IPS-15b (cell line): ENCODE data around the gene PPOX.

Experiments
- H3K27me3 ChIP-seq: one replicate; pipeline ENCODE4 v1.6.1; 2013; ENCODE audit warnings: low read length; ENCODE audit not compliant: control insufficient read depth, insufficient read depth
- H3K36me3 ChIP-seq: one replicate; pipeline ENCODE4 v1.6.1; 2013; ENCODE audit warnings: low read length; ENCODE audit not compliant: control insufficient read depth, insufficient read depth
- H3K4me1 ChIP-seq: one replicate; pipeline ENCODE4 v1.6.1; 2013; ENCODE audit warnings: mild to moderate bottlenecking, low read length; ENCODE audit not compliant: control insufficient read depth, insufficient read depth
- H3K4me3 ChIP-seq: one replicate; pipeline ENCODE4 v1.5.1; 2013; ENCODE audit warnings: low read depth, low read length
- H3K9ac ChIP-seq: one replicate; pipeline ENCODE4 v1.6.1; 2013; ENCODE audit warnings: low read depth, mild to moderate bottlenecking, low read length
- H3K9me3 ChIP-seq: one replicate; pipeline ENCODE4 v1.6.1; 2013; ENCODE audit warnings: mild to moderate bottlenecking, low read length; ENCODE audit not compliant: control insufficient read depth, insufficient read depth

Gene PPOX

DNA sequence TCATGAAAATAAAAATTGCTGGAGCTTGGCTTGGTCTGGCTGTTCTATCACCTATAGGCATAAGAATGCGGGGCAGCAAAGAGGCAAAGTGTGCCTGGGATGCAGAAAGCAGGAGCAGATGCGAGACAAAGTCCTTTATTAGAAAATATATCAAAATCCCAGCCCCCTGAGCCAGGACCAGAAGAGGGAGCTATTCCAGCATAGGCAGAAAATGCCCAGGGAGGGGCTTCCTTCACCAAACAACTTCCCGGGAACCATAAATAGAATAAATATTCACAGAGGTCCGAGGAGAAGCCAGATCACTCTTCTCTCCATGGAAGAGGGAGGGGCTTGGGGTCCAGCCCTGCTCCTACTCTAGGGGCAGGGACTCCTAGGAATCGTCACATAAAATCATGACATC lies 5.0 kb downstream of the PPOX start:
- peaks cover 37% of the 10 kb centered on the region for H3K36me3 ChIP-seq
- H3K9ac ChIP-seq, result no peak overlapping the region
- H3K27me3 ChIP-seq, result no peaks in the 10 kb centered on the region
- no peaks in the 10 kb centered on the region for H3K9me3 ChIP-seq
- H3K4me1 ChIP-seq, result no peaks in the 10 kb centered on the region
- no peak overlapping the region for H3K4me3 ChIP-seq

DNA sequence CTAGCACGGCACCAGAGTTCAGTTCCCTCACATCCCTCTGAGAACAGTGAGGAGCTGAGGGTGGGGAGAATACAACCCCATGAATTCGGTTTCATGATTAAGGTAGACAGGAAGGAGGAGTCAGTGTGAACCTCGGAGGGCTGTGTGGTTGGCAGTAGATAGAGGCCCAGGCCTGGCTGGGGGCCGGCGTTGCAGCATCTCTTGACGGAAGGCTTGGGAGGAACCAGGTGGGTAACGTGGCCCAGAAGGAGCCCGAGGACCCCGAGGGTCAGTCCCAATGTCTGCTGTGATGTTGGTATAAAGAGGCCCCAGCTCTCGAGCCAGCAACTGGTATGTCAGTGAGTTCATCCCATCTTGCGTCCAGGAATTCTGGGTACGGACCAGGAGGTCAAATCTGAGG lies 5.5 kb downstream of the PPOX start:
- Histone ChIP-seq H3K9me3 (no peaks in the 10 kb centered on the region), H3K9ac (no peak overlapping the region), H3K27me3 (no peaks in the 10 kb centered on the region), H3K36me3 (peaks cover 37% of the 10 kb centered on the region), H3K4me1 (no peaks in the 10 kb centered on the region), H3K4me3 (no peak overlapping the region)

DNA sequence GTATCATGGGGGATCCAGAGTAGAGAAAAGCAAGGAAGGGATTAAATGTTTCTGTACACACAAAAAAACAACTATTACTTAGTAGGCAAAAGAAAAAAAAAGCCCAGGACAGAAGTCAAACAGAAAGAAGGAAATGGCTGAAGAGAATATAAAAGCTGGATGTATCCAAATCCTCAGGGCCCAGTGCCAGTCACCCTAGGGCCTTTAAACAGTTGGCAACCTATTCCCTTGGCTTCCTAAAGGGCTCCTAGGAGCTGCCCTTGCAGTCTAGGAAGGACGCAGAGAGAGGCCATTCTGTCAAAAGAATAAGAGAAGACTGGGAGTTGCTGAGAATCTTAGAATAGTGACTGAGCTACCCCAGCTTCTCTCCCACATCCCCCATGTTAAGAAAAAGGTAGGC lies 6.1 kb downstream of the PPOX start:
- peaks cover 37% of the 10 kb centered on the region for H3K36me3 ChIP-seq
- no peak overlapping the region for H3K9ac ChIP-seq
- H3K4me1 ChIP-seq, result no peaks in the 10 kb centered on the region
- no peak overlapping the region for H3K4me3 ChIP-seq
- no peaks in the 10 kb centered on the region for H3K27me3 ChIP-seq
- no peaks in the 10 kb centered on the region for H3K9me3 ChIP-seq

DNA sequence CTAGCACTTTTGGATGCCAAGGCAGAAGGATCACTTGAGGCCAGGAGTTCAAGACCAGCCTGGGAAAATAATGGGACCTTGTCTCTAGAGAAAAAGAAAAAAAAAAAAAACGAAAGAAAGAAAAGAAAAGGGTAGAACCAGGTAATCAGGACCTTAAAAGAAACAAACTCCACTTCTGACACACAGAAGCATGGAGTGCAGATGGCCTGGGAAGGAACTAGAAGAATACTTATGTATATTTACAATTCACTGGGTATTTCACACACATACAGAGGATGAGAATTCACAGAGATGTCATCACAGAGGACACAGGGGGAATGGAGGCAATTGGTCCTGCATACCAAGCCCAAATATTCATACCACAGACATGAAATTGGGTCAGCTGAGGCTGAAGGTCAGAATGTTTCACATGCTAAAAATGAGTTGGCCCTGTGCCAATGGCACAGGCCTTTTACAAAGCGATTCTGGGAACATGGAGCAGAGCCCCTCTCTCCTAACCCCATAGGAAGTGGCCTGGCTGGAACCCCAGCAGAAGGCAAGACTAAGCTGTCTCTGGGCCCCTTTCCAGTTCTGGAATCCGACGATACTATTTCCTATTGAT lies 6.7 kb downstream of the PPOX start:
- peaks cover 37% of the 10 kb centered on the region for H3K36me3 ChIP-seq

DNA sequence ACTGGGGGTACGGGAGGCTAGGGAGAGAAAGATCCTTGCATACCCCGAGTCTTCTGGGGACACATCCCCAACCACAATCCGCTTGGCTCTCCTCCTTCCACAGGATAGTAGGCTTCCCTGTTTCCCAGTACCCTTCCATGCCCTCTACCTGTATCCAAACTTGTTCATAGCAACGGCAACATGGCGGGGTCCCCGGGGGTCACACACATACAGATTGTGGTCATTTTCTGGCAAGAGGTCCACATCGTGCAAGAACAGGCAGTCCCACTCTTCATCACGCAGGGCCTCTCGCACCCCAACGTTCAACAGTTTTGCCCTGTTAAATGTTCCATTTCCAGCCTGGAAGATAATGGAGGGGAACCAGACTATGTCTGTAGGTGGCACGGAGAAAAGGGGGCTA lies 7.5 kb downstream of the PPOX start:
- H3K27me3 ChIP-seq, result no peaks in the 10 kb centered on the region
- no peak overlapping the region for H3K4me3 ChIP-seq
- no peaks in the 10 kb centered on the region for H3K9me3 ChIP-seq
- H3K9ac ChIP-seq, result no peak overlapping the region
- peaks cover 4% of the 10 kb centered on the region for H3K4me1 ChIP-seq
- H3K36me3 ChIP-seq, result peaks cover 37% of the 10 kb centered on the region

More for the DNA sequence above, 6.7 kb downstream of the PPOX start:
- no peaks in the 10 kb centered on the region for H3K9me3 ChIP-seq
- no peak overlapping the region for H3K4me3 ChIP-seq
- no peak overlapping the region for H3K9ac ChIP-seq
- H3K4me1 ChIP-seq, result no peaks in the 10 kb centered on the region
- H3K27me3 ChIP-seq, result no peaks in the 10 kb centered on the region

DNA sequence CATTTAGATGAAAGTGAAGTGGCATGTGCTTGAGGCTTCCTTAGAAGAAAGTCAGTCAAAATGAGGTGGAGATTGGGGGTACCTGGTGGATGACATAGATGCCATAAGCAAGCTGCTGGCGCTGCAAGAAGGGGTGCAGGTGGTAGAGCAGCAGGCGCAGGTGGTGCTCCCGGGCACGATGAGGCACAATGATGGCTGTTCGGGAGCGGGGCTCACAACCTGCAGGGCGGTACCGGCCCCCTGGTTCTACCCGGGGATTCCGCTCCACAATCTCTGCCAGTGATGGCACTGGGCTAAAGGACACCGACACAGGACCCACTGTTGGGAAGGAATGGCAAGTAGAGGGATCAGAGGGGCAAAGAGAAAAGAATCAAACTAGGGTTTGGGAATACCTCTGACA lies 8.7 kb downstream of the PPOX start:
- Histone ChIP-seq H3K36me3 (peaks cover 29% of the 10 kb centered on the region), H3K9ac (no peak overlapping the region), H3K9me3 (no peaks in the 10 kb centered on the region), H3K4me3 (no peak overlapping the region), H3K27me3 (no peaks in the 10 kb centered on the region), H3K4me1 (peaks cover 4% of the 10 kb centered on the region)

DNA sequence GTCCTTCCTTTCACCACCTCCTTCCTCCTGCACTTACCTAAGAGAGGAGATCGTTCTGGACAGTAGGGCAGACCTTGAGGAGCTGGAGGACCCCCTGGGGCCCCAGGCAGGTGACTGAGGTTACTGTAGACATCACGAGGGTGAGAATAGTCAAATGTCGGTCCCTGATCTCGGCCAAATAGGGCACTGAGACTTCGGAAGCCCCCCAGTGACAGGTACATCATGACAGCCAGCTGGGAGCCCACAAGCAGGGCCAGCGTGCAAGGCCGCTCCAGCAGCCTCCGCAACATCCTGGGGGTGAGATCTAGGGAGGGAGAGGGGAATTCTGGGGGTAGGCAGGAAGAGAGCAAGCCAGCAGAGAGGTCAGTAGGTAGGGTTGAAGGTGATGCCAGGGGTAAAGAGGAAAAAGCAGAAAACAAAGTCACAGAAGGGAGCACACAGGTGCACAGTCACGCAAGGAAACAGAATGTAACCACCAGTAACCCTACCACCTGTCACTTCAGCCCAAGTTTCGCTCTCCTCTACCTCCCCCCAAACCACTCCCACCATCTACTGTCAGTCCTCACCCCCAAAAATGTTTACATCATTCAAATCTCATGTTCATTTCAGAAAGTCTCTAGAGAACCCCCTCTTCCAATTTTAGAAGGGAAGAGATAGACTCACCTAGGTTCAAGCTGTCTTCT lies 9.7 kb downstream of the PPOX start:
- peaks cover 23% of the 10 kb centered on the region for H3K36me3 ChIP-seq
- H3K9ac ChIP-seq, result no peak overlapping the region
- no peaks in the 10 kb centered on the region for H3K27me3 ChIP-seq
- no peaks in the 10 kb centered on the region for H3K9me3 ChIP-seq
- peaks cover 4% of the 10 kb centered on the region for H3K4me1 ChIP-seq
- H3K4me3 ChIP-seq, result no peak overlapping the region

DNA sequence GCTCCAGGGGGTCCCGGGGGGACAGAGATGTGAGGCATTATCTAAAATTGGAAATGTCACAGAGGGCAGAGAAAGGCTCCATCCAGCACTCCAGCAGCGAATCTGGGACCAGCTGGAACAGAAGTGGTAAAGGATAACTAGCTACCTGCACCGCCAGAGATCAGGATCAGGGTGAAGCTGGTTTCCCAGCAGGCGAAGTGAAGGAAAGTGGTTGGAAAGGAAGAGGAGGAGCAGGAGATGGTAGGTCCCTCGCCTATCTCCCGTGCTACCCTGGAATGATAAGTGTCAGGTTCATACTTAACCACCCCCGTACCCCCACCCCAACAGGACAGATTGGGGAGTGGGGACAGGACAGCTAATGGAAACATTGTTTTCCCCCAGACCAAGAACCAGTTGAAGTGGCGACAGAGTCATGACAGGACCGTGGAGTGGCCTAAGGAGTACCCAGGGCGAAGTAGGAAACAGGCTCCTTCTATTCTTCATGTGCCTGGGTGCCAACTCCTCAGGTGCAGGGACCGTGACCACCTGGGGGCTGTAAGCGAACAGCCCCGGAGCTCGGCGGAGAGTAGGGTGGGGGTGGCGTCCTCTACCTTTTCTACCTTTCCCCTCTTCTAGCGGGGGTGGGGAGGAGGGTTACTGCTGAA lies 10.4 kb downstream of the PPOX start:
- peak overlapping the region; percentile 99 for H3K4me3 ChIP-seq
- H3K4me1 ChIP-seq, result peaks cover 4% of the 10 kb centered on the region
- H3K9ac ChIP-seq, result peak overlapping the region; percentile 89

DNA sequence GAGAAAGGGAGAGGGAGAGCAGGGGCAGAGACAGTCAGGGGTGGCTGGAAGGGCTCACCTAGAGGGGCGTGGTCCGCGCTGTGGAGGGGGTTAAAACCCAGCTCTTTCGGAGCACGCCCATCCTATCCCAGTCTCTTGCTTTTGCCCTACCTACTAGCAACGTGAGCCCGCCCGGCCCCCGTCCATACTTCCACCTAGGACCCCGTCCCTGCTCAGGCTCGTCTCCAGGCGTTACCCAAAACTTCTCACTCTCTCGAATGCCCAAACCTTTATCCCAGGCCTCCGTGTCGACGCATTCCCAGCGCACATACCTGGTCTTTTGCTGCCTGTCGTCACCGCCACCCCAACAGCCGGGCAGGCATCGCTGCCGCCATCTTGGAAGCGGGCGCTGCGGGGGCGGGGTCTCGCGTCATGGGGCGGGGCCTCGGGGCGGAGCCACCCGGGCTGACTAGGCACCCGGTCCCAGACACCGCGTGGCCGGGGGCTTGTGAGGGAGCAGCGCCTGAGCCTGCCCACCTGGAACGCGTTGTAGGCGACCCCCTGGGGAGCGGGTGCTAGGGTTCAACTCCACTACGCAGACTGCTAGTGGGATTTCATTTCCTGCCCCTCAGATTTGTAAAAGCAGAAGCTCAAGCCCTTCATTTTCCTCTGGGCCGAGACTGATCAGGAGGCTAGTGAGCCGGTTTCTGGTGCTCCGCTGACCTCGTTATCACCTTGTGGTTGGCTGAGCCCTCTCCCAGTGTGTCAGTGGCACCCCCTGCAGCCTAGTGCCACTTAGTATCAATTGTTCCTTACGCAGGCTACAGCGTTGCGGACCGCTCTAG lies 11.1 kb downstream of the PPOX start, which contains the start of gene B4GALT3:
Gene B4GALT3 (minus strand): TSS at position 396 of the 824 bp plus-strand sequence. CDS start 1,447 bp downstream, outside the sequence.
- Histone ChIP-seq H3K36me3 (peaks cover 10% of the 10 kb centered on the region), H3K9ac (peak within 1 kb of the TSS; percentile 89), H3K9me3 (no peaks in the 10 kb centered on the region), H3K4me1 (peaks cover 4% of the 10 kb centered on the region), H3K27me3 (no peaks in the 10 kb centered on the region), H3K4me3 (peak within 1 kb of the TSS; percentile 99)

More for the DNA sequence above, 10.4 kb downstream of the PPOX start:
- peaks cover 16% of the 10 kb centered on the region for H3K36me3 ChIP-seq
- no peaks in the 10 kb centered on the region for H3K27me3 ChIP-seq
- H3K9me3 ChIP-seq, result no peaks in the 10 kb centered on the region

DNA sequence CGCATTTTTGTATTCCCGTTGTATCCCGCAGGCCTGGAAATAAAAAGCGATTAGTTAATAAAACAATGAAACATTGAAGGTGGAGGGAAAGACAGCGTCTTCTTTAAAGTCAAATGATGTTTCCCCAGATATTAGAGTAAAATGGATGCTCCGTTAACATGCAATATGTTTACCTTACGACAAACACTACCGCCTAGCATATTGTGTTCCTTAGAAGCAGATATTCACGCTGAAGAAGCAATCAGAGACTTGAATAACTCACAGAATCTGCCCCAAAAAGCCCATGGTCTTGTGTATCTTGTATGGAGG lies 11.7 kb downstream of the PPOX start:
- peak overlapping the region; percentile 99 for H3K4me3 ChIP-seq
- H3K36me3 ChIP-seq, result peaks cover 9% of the 10 kb centered on the region
- H3K4me1 ChIP-seq, result peaks cover 4% of the 10 kb centered on the region
- no peaks in the 10 kb centered on the region for H3K27me3 ChIP-seq
- no peaks in the 10 kb centered on the region for H3K9me3 ChIP-seq
- no peak overlapping the region for H3K9ac ChIP-seq

DNA sequence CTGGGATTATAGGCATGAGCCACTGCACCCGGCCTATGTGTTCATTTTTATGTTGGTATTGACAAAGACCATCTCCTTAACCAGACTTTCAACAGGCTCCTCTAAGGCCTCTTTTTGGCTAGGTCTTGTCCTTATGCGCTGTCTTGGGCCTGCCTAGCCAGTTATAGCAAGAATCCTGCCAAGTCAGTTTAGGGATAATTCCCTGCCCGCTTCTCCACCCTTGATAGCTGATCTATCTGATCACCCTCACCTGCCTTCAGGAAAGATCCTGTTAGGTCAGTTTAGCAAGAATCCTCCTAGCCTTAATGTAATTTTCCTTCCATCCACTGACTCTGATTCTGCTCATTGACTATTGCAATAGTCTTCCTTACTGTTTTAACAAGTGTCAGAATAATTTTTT lies 13.5 kb downstream of the PPOX start:
- Histone ChIP-seq H3K4me3 (no peak overlapping the region), H3K36me3 (no peaks in the 10 kb centered on the region), H3K27me3 (no peaks in the 10 kb centered on the region), H3K9ac (no peak overlapping the region), H3K4me1 (peaks cover 4% of the 10 kb centered on the region), H3K9me3 (no peaks in the 10 kb centered on the region)
